GM21619 (cell line): ENCODE measurements around the gene SERTAD1.

ENCODE experiments used
- ATAC-seq: cut with Tn5 transposase; IDR thresholded peaks from one replicate; pipeline ENCODE4 v1.9.1; 2021; ENCODE audit not compliant: unreplicated experiment

SERTAD1 gene

DNA sequence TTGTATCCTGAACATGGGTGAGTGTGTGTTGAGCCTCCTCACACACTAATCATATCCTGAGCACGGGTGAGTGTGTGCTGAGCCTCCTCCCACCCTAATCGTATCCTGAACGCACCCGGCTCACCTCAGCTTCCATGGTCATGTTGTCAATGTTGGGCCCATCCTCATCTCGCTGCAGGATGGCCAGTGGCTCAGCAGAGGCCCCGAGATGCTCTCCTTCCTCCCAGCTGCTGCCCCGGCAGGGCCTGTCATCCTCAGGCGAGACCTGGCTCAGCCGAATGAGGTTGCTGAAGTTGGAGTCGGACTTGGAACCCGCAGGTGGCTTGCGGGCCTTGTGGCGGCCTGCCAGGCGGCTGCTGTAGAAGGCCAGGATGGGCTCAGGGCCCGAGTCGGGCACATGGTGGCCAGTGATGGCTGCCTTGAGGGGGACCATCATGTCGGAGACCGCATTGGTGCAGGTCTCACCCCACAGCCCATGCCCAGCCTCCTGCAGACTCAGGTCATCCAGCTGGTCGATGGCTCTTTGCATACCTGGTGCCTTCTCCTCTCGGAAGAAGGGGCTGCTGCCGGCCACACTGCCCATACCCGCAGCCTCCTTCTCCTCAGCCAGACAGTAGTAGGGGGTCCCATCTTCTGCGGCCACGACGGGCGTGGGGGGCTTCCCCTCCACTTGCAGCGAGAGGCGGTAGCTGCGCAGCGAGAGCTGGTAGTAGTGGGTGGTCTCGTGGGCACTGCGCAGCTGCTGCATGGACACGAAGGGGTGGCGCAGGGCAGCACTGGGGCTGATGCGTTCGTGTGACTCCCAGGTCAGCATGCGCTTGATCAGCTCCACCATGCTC is 45.4 kb downstream of the SERTAD1 start:
- ATAC-seq, result no peak

GRCh38 chr19:40379446-40380198 is 46.2 kb downstream of the SERTAD1 start:
- ATAC-seq, result no peak

- ATAC-seq, result no peak
Observed at GRCh38 chr19:40378509-40378908, 47.3 kb downstream of the SERTAD1 start.

GRCh38 chr19:40377876-40378385 is 47.9 kb downstream of the SERTAD1 start:
- no peak for ATAC-seq

- no peak for ATAC-seq
Observed at GRCh38 chr19:40376286-40376862, 49.4 kb downstream of the SERTAD1 start.

- ATAC-seq, result no peak
Observed at GRCh38 chr19:40374084-40374483, 51.7 kb downstream of the SERTAD1 start.

- no peak for ATAC-seq
Observed at GRCh38 chr19:40371802-40372122, 54.0 kb downstream of the SERTAD1 start.
